Bone marrow (tissue), 2 donors: Measurements from ENCODE around the gene SYS1.

Source experiments
- DNase-seq, 2 donors: peaks; one replicate each; lab custom pipeline; 2025; lab: John Stamatoyannopoulos, UW

SYS1 gene

DNA sequence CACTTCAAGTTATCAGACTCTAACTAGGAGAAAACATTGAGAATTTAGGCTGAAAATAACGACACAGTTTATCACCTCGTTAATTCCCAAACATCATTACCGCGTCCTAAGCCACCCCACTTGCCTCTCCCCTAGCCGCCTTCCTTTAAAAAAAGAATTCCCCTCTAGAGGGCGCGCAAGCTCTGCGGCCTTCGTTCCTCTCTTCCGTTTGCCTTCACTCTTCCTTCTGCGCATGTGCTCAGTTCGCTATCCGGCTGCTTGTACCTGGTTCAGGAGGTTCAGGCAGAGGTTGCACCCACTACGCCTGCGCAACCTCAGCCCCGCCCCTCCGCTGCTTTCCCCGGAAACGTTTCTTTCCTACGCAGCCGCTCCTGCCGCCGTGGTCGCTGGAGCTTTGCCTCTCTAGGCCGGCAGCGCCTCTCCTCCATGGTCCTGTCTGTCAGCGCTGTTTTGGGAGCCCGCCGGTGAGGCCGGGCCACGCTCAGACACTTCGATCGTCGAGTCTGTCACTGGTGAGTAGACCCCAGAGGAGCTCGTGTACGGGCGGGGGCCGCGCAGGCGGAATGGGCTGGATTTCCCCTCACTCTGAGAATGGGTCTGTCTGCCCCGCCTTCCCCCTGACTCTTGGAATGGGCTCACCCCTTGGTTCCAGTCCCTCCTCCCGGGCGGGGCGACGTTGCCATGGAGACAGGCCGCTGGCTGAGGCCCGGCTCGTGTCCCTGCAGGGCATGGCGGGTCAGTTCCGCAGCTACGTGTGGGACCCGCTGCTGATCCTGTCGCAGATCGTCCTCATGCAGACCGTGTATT lies at the start of gene SYS1:
TSS of gene SYS1 (plus strand) at position 353 of the 807 bp plus-strand sequence. CDS start at position 729, 376 bp downstream.
- DNase-seq, result peak; percentile 99 to 100

DNA sequence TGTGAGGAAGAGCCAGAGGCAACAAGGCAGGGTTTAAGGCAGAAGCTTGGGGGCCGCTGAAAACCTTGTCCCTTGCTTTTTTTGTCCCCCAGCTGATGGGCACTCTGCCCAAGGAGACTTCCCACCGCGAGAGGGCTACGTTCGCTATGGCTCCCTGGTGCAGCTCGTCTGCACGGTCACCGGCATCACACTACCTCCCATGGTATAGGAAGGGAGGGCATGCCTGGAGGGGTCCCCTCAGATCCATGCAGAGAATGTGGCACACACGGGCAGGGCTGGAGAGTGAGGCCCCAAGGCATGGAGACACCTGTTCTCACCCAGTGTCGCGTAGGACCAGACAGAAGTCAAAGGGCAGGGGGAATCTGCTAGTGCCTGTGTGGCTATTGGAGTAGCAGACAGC lies 49.0 kb upstream of the SYS1 start:
- DNase-seq, result no peak

DNA sequence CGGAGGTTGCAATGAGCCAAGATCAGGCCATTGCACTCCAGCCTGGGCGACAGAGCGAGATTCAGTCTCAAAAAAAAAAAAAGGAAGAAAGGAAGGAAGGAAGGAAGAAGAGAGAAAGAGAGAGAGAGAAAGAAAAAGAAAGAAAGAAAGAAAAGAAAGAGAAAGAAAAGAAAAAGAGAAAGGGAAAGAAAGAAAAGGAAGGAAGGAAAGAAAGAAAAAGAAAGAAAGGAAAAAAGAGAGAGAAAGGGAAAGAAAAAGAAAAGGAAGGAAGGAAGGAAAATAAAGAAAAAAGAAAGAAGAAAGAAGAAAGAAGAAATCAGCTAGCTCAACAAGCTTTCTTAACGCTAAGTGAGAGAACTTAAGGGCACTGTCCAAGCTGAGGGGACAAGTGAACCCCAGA lies 47.3 kb upstream of the SYS1 start:
- no peak for DNase-seq

DNA sequence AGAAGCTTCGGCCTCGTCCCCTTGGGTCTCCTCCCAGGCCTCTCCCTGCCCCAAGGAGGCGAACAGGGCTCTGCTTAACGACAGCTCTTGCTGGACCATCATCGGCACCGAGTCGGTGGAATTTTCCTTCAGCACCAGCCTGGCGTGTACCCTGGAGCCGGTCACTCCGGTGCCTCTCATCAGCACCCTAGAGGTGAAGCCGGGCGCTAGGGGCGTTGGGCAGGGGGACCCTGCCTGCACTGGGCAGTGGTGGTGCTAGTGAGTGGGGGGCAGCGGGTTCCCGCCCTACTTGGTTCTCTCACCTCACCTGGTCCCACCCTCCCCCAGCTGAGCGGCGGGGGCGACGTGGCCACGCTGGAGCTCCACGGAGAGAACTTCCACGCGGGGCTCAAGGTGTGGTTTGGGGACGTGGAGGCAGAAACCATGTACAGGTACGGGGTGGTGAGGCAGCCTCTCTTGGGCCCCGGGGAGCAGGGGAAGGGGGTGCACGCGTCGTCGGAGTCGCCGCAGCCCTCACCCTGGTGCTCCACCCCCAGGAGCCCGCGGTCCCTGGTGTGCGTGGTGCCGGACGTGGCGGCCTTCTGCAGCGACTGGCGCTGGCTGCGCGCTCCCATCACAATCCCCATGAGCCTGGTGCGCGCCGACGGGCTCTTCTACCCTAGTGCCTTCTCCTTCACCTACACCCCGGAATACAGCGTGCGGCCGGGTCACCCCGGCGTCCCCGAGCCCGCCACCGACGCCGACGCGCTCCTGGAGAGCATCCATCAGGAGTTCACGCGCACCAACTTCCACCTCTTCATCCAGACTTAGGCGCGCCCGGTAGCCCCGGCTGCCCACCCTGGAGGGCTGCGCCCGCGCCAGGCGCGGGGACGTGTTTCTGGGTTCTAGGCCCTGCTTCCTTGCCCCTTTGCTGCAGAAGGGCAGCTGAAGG lies 46.5 kb upstream of the SYS1 start:
- no peak for DNase-seq

DNA sequence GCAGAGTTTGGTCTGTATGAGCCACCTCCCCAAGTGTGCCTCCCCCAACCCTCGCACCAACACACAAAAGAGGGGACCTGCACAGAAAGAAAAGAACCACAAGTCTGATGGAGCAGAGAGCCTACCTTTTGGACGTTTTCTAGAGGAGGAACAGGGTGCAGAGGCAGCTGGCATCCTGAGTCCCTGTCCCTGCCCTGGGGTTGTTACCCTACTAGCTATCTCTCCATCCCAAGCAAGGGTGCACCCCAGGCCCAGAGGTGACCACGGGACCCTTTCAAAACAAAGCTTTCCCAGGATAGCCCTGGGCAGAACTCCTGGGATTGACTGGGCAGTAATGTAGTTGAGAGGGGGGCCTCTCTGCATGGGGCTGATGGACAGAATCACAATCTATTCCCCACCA lies 45.1 kb upstream of the SYS1 start:
- DNase-seq, result no peak

DNA sequence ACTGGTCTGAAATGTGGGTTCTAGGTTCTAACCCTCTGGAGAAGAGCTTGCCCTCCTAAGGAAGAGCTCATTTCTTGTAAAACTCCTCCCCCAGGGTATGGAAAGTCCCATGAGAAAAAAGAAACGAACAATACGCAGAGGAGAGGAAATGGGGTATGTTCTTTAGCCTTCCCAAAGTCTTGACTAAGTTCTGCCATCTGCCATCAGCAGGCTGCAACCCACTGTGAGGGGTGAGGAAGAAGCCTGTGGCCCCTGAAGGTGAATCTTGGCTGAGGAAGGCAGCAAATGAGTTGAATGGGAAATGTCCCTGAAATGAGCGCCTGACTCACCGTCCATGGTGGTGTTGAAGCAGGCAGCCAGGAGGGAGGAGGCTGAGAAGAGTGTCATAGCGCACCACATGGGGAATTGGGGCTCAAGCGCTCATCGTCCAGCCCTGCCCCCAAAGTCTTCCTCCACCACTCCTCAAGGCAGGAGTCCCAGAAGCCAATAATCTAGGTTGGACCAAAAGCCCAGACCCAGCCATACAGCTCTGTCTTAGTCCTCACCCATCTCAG lies 44.5 kb upstream of the SYS1 start:
- no peak for DNase-seq

DNA sequence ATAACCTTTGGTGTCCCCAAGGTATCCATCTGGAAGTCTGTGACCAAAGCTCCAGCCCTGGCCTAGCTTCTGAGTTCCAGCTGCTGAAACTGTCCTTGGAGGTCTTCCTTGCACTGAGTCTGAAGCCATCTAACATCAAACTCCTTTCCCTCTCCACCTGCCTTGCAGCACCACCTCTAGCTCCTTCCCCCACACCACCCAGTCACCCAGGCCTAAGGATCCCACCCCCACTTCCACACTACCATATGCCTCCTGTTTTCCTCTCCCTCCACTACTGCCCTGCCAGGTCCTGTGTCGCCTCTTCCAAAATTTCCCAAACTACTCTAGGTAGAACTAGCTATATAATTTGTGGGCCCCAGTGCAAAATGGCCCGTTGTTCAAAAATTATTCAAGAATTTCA lies 44.0 kb upstream of the SYS1 start:
- no peak for DNase-seq

DNA sequence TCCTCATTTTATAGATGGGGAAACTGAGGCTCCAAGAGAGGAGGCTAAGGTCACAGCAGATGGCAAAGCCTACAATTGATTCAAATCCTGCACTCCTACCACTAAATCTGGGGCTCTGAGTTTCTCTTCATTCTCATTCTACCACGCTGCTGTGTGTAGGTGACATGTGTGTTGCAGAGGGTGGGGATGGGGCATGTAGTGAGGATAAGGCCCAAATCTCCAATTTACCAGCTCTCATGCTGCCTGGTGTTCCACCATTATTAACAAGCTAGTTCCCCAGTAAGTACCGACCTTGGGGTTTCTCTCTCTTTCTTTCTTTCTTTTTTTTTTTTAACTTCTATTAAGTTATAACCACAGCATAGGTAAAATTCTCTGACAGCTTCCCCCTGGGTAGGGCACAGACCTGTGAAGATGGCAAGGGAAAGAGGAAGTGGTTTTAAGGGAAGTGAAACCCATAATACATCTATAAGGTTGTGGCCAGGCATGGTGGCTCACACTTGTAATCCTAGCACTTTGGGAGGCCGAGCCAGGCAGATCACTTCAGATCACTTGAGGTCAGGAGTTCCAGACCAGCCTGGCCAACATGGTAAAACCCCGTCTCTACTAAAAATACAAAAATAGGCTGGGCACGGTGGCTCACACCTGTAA lies 41.9 kb upstream of the SYS1 start:
- no peak for DNase-seq

DNA sequence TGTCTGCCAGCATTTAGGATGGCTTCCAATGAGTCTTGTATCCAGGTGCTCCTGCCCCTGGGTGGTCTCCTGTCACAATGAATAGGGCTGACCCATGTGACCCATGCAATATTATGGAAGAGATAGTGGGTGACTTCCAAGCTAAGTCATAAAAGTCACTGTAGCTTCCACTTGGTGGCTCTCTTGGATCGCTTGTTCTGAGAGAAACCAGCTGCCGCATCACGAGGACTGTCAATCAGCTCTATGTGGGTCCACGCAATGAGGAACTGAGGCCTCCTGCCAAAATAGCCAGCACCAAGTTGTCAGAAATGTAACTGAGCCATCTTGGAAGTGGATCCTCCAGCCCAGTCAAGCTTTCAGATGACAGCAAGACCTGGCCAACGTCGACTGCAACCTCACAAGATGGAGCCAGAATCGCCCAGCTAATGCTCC lies 40.0 kb upstream of the SYS1 start:
- DNase-seq, result peak; percentile 12 to 56

DNA sequence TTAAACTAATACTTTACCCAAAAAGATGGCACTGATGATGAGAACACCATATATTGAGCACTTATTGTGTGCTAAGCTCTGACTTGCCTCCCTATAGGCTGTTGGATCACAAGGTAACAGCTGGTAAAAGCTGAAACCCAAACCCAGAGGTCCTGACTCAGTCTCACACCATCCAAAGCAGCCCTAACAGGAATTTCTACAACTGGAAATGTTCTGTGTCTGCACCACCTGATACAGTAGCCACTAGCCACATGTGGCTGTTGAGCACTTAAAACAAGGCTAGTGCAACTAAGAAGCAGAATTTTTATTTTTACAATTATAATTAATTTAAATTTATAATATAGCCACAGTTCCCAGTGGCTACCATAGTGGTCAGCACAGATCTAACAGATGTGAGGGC lies 39.2 kb upstream of the SYS1 start:
- no peak for DNase-seq

DNA sequence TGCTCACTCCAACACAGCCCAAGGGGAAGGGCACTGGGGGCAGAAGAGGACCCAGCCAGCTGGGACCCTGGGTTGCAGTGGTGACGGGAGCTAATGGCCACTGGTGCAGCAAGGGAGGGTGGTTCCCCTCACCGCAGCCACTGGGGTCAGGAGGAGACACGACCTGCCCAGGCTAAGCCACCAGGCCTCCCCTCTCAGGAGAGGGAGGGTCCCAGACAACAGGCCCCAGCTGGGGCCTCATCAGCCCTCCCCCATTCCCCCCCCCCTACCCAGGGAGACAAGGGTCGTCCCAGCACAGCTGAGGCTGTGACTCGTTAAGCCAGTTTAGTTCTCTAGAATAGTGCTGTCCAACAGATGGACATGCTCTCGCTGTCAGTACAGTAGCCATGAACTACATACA lies 37.6 kb upstream of the SYS1 start:
- DNase-seq, result no peak

DNA sequence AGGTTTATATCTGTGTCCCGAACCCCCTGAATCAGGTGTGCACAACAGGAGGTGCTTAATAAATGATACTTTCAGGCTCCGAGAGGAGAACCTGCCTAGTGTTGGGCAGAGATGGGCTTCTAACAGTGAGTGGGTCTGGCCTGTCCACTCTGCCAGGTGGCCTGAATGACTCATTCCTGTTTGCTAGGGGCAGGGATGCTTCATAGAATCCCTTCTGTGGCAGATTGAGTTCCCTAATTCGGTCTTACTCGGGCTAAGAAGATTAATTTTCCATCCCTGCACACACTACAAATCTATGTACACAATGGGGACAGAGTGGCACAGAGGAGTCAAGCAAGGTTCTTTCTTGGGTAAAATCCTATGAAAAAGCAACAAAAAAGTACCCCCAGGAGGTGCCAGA lies 34.5 kb upstream of the SYS1 start:
- no peak for DNase-seq

DNA sequence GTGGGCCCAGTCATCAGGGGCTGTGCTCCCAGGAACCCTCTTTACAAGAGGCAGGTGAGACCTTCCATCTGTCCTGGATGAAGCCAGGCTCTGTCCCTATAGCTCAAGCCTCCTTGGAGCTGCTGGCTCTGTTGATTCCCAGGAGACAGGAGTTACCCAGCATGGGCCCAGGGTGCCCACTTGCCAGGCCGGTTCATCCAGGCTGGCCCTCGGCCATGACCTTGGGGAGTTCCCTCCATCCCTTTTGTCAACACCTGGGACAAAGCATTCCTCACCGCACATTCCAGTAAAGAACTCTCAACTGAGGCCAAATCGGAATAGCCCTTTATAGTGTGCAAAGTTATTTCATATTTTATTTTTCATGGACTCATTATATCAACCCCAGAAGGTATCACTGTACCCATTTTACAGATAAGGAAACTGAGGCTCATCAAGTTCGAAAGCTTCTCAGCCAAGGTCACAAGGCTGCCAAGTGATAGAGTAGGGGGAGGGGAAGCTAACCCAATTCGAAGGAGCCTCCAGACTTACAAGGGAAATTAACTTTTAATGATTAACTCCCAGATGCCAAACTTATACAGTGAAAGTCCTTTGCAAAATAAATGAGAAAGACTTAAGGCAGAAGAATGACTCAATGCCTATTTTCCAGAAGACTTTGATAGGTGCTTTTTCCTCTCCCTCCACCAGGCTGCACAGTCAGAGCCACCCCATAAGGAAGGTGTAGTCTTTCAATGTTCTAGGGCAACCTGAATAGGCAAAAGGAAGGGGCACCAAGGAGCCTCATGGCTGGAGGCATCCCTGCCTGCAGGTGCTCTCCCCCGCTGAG lies 33.2 kb upstream of the SYS1 start:
- no peak for DNase-seq

DNA sequence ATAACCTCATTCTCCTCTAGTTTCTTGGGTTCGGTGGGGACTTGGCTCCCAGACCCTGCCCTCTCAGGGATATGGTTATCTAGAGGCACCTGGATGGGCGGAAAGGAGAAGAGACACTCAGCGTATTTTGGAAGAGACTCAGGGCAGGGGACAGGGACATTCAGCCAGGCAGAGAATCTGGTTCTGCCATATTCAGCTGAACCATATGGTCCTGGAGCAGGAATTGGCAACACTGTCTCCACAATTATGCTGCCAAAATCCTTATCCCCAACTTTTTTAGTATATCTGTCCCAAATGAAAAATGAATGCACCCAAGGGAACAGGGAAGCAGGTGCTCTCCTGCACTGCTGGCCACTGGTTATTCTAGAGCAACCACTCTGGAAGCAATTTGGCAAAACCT lies 32.5 kb upstream of the SYS1 start:
- DNase-seq, result no peak

DNA sequence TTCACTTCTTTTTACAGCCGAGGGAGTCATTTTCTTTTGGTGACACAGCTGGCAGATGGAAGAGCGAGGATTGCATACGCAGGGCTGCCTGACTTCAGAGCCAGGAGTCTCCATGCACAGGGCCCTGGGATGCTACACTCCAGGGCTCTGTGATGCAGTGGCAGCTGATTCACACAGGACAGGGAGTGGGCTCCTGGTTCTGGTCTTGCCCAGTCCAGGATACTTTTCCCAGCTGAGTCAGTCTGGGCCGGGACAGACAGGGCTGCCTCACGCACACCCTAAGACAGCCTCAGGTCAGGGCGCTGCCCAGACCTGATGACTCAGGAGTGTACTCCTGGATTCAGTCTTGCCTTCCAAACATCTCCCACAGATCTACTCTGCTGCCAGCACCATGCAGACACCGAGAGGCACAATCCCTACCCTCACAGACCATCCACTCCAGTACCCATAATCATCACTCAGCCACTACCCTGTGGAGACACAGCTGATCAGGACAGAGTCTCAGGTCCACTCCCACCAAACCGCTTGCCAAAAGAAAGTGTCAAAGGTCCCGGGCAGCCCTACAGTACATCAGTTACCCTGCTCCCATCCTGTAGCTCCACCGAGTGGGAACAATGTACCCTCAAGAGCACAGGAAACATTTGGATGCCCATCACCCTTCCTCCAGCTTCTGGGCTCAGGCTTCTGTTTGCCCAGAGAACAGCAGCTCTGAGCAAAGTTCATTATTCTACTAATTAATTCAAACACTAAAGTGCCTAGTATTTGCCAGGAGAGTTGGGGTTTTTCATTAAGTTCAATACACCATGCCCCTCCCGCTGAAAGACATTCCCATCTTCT lies 26.2 kb upstream of the SYS1 start:
- DNase-seq, result no peak

DNA sequence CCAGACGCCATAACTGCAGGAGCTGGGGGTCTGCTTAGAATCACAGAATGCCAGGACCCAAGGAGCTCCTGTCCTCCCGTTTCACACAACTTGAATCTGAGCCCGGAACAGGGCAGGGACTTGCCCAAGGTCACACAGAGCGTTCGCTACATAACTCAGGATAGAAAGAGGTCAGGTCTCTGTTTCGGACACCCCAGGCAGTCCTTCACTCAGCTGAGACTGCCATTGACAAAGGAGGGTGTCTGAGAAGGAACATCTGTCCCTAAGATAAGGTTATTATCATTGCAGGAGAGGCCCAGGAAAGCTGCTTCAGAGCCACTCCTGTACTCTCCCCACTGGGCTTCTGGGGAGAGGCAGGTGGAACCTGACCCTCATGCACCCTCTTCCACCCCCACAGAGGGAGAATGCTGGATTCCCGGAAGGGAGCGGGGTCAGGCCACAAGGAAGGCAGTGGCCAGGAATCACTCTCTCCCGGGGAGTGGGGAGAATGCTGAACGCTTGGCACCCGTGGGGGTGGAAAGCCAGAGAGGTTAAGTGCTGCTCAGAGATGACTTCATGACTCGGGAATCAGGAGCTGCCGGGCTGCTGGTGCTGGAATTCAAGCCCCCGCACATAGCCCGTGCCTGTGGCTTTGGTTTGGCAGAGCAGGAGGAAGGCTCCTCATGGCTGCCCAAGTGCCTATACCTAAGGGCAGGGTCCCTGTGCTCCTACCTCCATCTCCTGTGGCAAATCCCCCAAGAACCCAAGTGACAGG lies 25.4 kb upstream of the SYS1 start:
- DNase-seq, result no peak

DNA sequence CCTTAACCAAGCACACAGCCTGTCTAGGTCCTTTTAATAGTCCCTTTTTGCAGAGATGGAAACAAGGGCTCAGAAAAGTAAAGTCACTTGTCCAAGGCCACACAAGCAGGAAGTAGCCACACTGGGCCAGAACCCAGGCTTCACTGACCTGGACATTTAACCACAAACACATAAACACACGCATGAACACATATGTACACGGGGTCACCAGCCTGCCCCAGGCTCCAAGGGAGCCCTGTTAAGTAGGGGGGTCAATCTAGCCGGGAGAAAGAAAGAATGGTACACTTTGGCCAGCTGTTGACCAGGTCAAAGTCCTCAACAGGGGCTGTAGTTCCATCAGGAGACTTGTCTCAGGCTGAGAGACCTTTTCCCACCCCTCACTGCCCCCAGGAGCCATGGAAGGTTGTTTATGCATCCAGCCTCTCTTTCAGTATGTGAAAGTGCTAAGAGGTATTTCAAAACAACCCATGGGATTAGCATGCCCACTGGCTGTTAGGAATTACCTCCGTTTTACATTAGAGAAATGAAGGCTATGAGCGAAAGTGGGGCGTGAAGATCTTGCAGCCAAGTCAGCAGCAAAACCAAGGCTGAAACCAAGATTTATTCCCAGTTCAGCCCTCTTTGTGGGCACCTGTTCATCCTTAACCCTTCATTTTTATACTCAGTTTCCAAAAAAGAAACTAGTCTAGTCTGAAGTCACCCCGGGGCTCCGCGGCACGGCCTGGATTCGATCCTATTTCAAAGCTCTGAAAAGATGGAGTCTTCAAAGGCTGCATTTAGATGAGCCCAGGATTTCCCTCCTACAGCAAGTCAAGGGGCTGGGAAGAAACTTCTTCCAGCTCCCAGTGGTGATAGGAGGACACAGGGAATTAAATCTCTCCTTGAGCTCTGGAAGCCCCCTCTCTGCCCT lies 24.6 kb upstream of the SYS1 start:
- DNase-seq, result no peak

DNA sequence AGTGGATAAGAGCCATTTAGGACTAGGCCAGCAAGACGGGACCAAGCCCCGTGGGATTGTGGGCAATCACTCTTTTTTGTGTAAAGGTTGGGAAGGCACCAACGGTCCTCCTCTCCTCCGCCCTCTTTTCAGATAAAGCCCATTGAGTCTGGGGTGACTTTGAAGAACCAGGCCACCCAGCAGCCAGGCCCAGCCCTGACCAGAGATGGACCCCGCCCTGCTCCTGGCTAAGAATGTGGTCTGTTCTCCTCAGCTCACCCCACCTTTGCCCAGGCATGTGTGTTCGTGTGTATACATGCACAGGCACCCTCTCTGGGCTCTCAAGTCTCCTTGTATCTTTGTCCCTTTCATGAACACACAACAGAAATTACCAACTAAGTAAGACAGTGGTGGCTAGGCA lies 23.9 kb upstream of the SYS1 start:
- no peak for DNase-seq

DNA sequence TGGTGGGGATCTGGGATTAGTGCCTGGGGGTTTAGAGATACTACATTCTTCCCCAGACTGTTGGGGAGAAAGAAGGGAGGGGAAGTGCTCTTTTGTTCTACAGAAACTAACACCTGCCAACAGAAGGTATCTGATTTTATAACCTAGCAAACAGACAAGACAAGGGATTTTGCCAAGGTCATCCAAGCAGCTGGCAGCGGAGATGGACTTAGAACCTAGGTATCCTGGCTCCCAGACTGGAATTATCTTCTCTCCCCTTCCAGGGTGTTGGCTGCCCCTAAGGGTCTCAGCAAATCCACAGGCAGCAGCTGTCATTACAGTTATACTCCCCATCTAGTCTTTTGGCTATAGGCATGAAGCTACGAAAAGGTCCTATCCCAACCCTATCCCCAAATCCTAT lies 23.2 kb upstream of the SYS1 start:
- no peak for DNase-seq
